BJ (cell line): Measurements from ENCODE around the gene KIAA0232. TPM values are rescaled to one million over a fixed set of nuclear protein-coding genes. Genes with fewer than 3 reads are reported as not detected.
"Not testable (repeated sequence)": the region's sequence is repeated elsewhere in the genome, so short reads cannot be mapped to it uniquely, and the experiment has no call there.

ENCODE experiments used
- CTCF ChIA-PET: fragments of 350-600 bp; formaldehyde crosslinking; extraction: SDS; loops from one replicate; lab custom pipeline; 2021; ENCODE audit warnings: antibody characterized with exemption, inconsistent platforms; lab: Yijun Ruan, JAX
- POLR2A ChIA-PET: fragments of 300-600 bp; sonication (Branson Sonifier 250); formaldehyde crosslinking; extraction: SDS; loops from one replicate; lab custom pipeline; 2021; ENCODE audit warnings: antibody characterized with exemption; lab: Charles Lee
- DNase-seq: peaks from one replicate; pipeline ENCODE4 v3.0.0-alpha.2; 2011; ENCODE audit warnings: low read depth
- H3K27me3 ChIP-seq: 2 replicates; pipeline ENCODE4 v1.6.0; 2011; ENCODE audit warnings: low read length; ENCODE audit not compliant: control insufficient read depth, insufficient read depth
- H3K36me3 ChIP-seq: 2 replicates; pipeline ENCODE4 v1.5.1; 2011; ENCODE audit warnings: low read length; ENCODE audit not compliant: control insufficient read depth, insufficient read depth
- H3K4me3 ChIP-seq: 2 replicates; pipeline ENCODE4 v1.5.1; 2011; ENCODE audit warnings: low read depth, mild to moderate bottlenecking, control low read depth, low read length
- CTCF ChIP-seq: IDR thresholded peaks from 2 replicates; pipeline ENCODE4 v1.5.1; 2011; ENCODE audit warnings: low read depth, mild to moderate bottlenecking, control low read depth, inconsistent platforms, low read length, moderate library complexity; ENCODE audit not compliant: insufficient read depth
- polyA plus RNA-seq: library from polyadenylated mRNA; depleted of rRNA; stranded (reverse); fragments of >200 nt; gene quantifications from 2 replicates; pipeline ENCODE4 v1.2.3, GENCODE V29; 2011

KIAA0232 gene
- polyA plus RNA-seq, 1 experiment, result 11.0 TPM

- CTCF ChIA-PET, result interaction anchor here (0.6 to 6.9 kb wide), 6 partner anchors 14 to 556 kb away, joined by 3 to 42 read pairs (median 3); partner anchors contain the start of gene TBC1D14
- TF ChIP-seq CTCF, result no peak
- DNase-seq, result no peak
- H3K4me3 ChIP-seq, result no peak overlapping the region
- H3K27me3 ChIP-seq, result no peaks in the 10 kb centered on the region
- no peaks in the 10 kb centered on the region for H3K36me3 ChIP-seq
- POLR2A ChIA-PET, result no interaction called here
Measured at GRCh38 chr4:6887591-6888371, 105.3 kb downstream of the KIAA0232 start.

- no peak for DNase-seq
- H3K36me3 ChIP-seq, result no peaks in the 10 kb centered on the region
- H3K4me3 ChIP-seq, result no peak overlapping the region
- CTCF ChIA-PET, result no interaction called here
- TF ChIP-seq CTCF, result no peak
- no peaks in the 10 kb centered on the region for H3K27me3 ChIP-seq
- POLR2A ChIA-PET, result no interaction called here
Measured at GRCh38 chr4:6888506-6889071, 106.1 kb downstream of the KIAA0232 start.

- H3K36me3 ChIP-seq, result no peaks in the 10 kb centered on the region
- no peak for DNase-seq
- POLR2A ChIA-PET, result no interaction called here
- CTCF ChIA-PET, result no interaction called here
- TF ChIP-seq CTCF, result no peak
- H3K27me3 ChIP-seq, result no peaks in the 10 kb centered on the region
- H3K4me3 ChIP-seq, result no peak overlapping the region
Measured at GRCh38 chr4:6889101-6889735, 106.7 kb downstream of the KIAA0232 start.

GRCh38 chr4:6889736-6890324 lies 107.3 kb downstream of the KIAA0232 start:
- H3K4me3 ChIP-seq, result no peak overlapping the region
- POLR2A ChIA-PET, result no interaction called here
- TF ChIP-seq CTCF, result no peak
- DNase-seq, result no peak
- no peaks in the 10 kb centered on the region for H3K36me3 ChIP-seq
- H3K27me3 ChIP-seq, result no peaks in the 10 kb centered on the region
- CTCF ChIA-PET, result no interaction called here

GRCh38 chr4:6890358-6890757 lies 107.8 kb downstream of the KIAA0232 start:
- no peak for TF ChIP-seq CTCF
- Histone ChIP-seq H3K27me3 (no peaks in the 10 kb centered on the region), H3K4me3 (no peak overlapping the region), H3K36me3 (no peaks in the 10 kb centered on the region)
- ChIA-PET CTCF (no interaction called here), POLR2A (no interaction called here)
- no peak for DNase-seq

GRCh38 chr4:6890971-6891370 lies 108.4 kb downstream of the KIAA0232 start:
- POLR2A ChIA-PET, DNase-seq, H3K36me3 ChIP-seq, H3K27me3 ChIP-seq, H3K4me3 ChIP-seq: not testable (repeated sequence)
- CTCF ChIA-PET, result interaction anchor here (1.7 to 2.3 kb wide), 2 partner anchors 17 to 171 kb away, joined by 5 to 6 read pairs; no protein-coding TSS in a partner anchor
